PFSK-1 (cell line): ENCODE measurements around the gene SNX10.

Source experiments
- FOXP2 ChIP-seq: optimal IDR thresholded peaks from 2 replicates; pipeline ENCODE3; 2011; ENCODE audit warnings: borderline replicate concordance, control low read depth, inconsistent platforms; ENCODE audit not compliant: insufficient read depth; ENCODE audit errors: extremely low read length, extremely low read depth
- POLR2AphosphoS5 ChIP-seq: IDR thresholded peaks from 2 replicates; pipeline ENCODE4 v1.6.1; 2012; ENCODE audit warnings: low read depth, mild to moderate bottlenecking, control low read depth, low read length, moderate library complexity
- SIN3A ChIP-seq: IDR thresholded peaks from 2 replicates; pipeline ENCODE4 v1.6.1; 2012; ENCODE audit warnings: mild to moderate bottlenecking, low read length, moderate library complexity, borderline replicate concordance; ENCODE audit not compliant: insufficient read depth
- TAF1 ChIP-seq: IDR thresholded peaks from 2 replicates; pipeline ENCODE4 v1.6.1; 2012; ENCODE audit warnings: low read length, control low read depth, borderline replicate concordance; ENCODE audit not compliant: insufficient read depth
- TF ChIP-seq, protein P1 (sequence below), 2 experiments: IDR thresholded peaks; 2 replicates each; pipeline versions ENCODE4 v1.6.1 to v1.8.0; 2011 to 2012; ENCODE audit warnings: low read depth in 2 of 2, low read length in 2 of 2, control low read depth in 1 of 2, inconsistent platforms in 1 of 2, mild to moderate bottlenecking in 1 of 2, moderate library complexity in 1 of 2; ENCODE audit not compliant: insufficient read depth in 1 of 2

Gene SNX10

DNA sequence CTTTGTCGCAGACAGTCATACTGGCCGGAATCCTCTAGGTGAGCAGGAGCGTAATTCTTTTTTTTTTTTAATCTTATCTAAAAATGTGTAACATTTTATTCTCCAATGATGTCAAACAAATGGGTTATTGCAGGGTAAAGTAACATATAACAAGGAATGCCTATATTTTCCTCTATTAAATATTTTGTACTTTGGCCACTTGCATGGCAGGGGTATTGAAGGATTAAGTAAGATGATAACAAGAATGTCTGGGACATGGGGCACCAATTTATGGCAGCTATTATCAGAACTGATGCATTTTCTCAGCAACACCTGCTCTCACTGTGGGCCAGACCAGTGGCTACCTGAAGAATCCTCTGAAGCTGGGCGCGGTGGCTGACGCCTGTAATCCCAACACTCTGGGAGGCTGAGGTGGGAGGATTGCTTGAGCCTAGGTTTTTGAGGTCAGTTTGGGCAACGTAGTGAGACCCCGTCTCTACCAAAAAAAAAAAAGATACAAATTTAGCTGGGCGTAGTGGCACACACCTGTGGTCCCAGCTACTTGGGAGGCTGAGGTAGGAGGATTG is 24.0 kb upstream of the SNX10 start:
- TF ChIP-seq FOXP2: no peak
- no peak for TF ChIP-seq TAF1
- TF ChIP-seq POLR2AphosphoS5: no peak
- TF ChIP-seq, protein P1, sequence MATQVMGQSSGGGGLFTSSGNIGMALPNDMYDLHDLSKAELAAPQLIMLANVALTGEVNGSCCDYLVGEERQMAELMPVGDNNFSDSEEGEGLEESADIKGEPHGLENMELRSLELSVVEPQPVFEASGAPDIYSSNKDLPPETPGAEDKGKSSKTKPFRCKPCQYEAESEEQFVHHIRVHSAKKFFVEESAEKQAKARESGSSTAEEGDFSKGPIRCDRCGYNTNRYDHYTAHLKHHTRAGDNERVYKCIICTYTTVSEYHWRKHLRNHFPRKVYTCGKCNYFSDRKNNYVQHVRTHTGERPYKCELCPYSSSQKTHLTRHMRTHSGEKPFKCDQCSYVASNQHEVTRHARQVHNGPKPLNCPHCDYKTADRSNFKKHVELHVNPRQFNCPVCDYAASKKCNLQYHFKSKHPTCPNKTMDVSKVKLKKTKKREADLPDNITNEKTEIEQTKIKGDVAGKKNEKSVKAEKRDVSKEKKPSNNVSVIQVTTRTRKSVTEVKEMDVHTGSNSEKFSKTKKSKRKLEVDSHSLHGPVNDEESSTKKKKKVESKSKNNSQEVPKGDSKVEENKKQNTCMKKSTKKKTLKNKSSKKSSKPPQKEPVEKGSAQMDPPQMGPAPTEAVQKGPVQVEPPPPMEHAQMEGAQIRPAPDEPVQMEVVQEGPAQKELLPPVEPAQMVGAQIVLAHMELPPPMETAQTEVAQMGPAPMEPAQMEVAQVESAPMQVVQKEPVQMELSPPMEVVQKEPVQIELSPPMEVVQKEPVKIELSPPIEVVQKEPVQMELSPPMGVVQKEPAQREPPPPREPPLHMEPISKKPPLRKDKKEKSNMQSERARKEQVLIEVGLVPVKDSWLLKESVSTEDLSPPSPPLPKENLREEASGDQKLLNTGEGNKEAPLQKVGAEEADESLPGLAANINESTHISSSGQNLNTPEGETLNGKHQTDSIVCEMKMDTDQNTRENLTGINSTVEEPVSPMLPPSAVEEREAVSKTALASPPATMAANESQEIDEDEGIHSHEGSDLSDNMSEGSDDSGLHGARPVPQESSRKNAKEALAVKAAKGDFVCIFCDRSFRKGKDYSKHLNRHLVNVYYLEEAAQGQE (IDR thresholded peaks at IDR 0.05; ENCODE audit: insufficient read depth in 1 of 2, low read depth in 2 of 2, low read length in 2 of 2): no peak
- TF ChIP-seq SIN3A: no peak

DNA sequence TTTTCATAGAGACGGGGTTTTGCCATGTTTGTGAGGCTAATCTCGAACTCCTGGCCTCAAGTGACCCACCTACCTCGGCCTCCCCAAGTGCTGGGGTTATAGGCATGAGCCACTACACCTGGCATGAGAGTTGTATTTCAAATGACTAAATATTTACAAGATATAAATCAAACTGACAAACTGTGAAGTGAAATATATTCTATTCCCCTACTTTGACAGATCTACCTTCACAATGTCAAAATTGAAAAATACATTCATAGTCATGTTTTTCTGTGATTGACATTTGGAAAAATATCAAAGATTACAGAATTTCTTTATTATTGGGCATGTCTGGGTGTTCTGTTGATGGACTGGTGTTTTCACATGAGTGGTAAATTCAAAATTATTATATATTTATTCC is 16.4 kb upstream of the SNX10 start:
- TF ChIP-seq FOXP2 (no peak), POLR2AphosphoS5 (no peak), SIN3A (no peak)
- TF ChIP-seq, protein P1 (IDR thresholded peaks at IDR 0.05; ENCODE audit: insufficient read depth in 1 of 2, low read depth in 2 of 2, low read length in 2 of 2): no peak

DNA sequence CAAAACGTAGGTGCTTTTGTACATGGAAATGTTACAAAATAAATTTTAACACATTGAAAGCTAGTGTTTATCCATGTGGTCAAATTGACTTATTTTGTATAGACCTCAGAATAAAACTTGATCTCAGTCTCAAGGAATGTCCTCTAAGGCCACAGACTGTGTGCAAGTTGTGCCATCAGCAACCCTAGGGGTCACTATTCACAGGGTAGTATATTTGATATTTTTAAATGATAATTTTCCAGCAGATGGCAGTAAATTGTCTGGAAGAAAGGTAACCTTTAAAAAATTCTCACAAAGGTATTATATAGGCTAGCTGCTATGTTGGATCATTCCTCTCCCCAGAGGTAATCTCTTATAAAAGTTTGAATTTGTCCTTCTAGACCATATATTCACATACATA is 12.9 kb upstream of the SNX10 start:
- no peak for TF ChIP-seq FOXP2
- no peak for TF ChIP-seq POLR2AphosphoS5
- TF ChIP-seq, protein P1 (IDR thresholded peaks at IDR 0.05; ENCODE audit: insufficient read depth in 1 of 2, low read depth in 2 of 2, low read length in 2 of 2): no peak
- TF ChIP-seq TAF1: no peak
- TF ChIP-seq SIN3A: no peak

DNA sequence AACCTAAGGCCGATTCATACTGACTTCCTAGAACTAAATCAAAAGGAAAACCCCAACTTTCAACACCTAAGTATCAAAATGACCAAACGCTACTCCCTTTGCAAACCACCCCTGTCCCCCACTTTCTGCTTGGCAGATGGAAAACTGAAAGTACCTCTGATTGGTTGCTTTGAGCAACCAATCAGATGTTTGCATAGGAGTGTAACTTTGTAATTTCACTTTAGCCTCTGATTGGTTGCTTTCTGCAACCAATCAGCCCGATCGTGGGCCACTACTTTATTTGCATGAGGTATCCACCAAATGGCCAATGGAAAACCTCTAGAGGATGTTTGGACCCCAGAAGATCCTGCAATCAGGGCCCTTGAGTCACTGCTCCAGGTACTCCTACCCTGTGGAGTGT is 12.3 kb upstream of the SNX10 start:
- TF ChIP-seq SIN3A (no peak), FOXP2 (no peak), TAF1 (no peak), POLR2AphosphoS5 (no peak)
- TF ChIP-seq, protein P1 (IDR thresholded peaks at IDR 0.05; ENCODE audit: insufficient read depth in 1 of 2, low read depth in 2 of 2, low read length in 2 of 2): no peak

DNA sequence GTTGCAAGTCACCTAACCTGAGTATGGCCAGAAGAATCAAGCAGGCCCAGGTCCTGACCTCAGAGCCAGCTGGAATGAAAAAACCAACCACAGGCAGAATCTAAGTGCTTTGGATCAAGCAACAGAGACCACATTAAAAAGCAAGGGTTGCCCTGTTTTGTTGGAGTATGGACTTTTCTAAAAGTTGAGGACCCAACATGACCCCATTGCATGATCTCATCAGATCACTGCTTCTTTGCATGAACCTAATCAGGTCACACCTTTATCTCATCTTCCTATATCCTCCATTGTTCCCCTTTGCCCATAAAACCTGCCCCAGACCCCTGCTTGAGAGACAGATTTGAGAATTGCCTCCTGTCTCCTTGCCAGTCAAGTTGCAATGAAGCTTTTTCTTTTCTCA is 11.6 kb upstream of the SNX10 start:
- no peak for TF ChIP-seq FOXP2
- TF ChIP-seq, protein P1 (IDR thresholded peaks at IDR 0.05; ENCODE audit: insufficient read depth in 1 of 2, low read depth in 2 of 2, low read length in 2 of 2): no peak
